Measurements from ENCODE around the gene PDZD4.

PDZD4 gene

GRCh38 chrX:153871451-153871850 is 41.1 kb upstream of the PDZD4 start:
- peak in 1 of 2 experiments; percentile 8 for DNase-seq (ENCODE audit: low spot score in 2 of 2)
- Histone ChIP-seq H3K4me3 (no peak overlapping the region), H3K4me1 (no peaks in the 10 kb centered on the region), H3K36me3 (replicated peaks) (no peaks in the 10 kb centered on the region), H3K27me3 (ENCODE audit: low read depth) (no peaks in the 10 kb centered on the region), H3K9me3 (no peaks in the 10 kb centered on the region)
- in situ Hi-C loops (cut with MboI; ENCODE audit: low sequenced_read_pairs) = no loop called here

- Histone ChIP-seq H3K27me3 (ENCODE audit: low read depth) (no peaks in the 10 kb centered on the region), H3K4me1 (no peaks in the 10 kb centered on the region), H3K4me3 (no peak overlapping the region), H3K9me3 (no peaks in the 10 kb centered on the region), H3K36me3 (replicated peaks) (no peaks in the 10 kb centered on the region)
- DNase-seq (ENCODE audit: low spot score in 2 of 2) = peak in 1 of 2 experiments; percentile 9
- in situ Hi-C loops (cut with MboI; ENCODE audit: low sequenced_read_pairs) = no loop called here
These were observed 40.5 kb upstream of the PDZD4 start for GRCh38 chrX:153870791-153871360.

GRCh38 chrX:153870288-153870690 is 39.9 kb upstream of the PDZD4 start:
- no peaks in the 10 kb centered on the region for H3K36me3 ChIP-seq (replicated peaks)
- no peaks in the 10 kb centered on the region for H3K4me1 ChIP-seq
- no peaks in the 10 kb centered on the region for H3K9me3 ChIP-seq
- in situ Hi-C loops (cut with MboI; ENCODE audit: low sequenced_read_pairs) = no loop called here
- no peak for DNase-seq (ENCODE audit: low spot score in 2 of 2)
- no peaks in the 10 kb centered on the region for H3K27me3 ChIP-seq (ENCODE audit: low read depth)
- no peak overlapping the region for H3K4me3 ChIP-seq

GRCh38 chrX:153869473-153870287 is 39.3 kb upstream of the PDZD4 start:
- no peak overlapping the region for H3K4me3 ChIP-seq
- no peak for DNase-seq (ENCODE audit: low spot score in 2 of 2)
- no peaks in the 10 kb centered on the region for H3K4me1 ChIP-seq
- H3K9me3 ChIP-seq = no peaks in the 10 kb centered on the region
- H3K27me3 ChIP-seq (ENCODE audit: low read depth) = no peaks in the 10 kb centered on the region
- H3K36me3 ChIP-seq (replicated peaks) = no peaks in the 10 kb centered on the region
- in situ Hi-C loops (cut with MboI; ENCODE audit: low sequenced_read_pairs) = no loop called here

- no peak overlapping the region for H3K4me3 ChIP-seq
- H3K9me3 ChIP-seq = no peaks in the 10 kb centered on the region
- H3K4me1 ChIP-seq = no peaks in the 10 kb centered on the region
- no peaks in the 10 kb centered on the region for H3K27me3 ChIP-seq (ENCODE audit: low read depth)
- in situ Hi-C loops (cut with MboI; ENCODE audit: low sequenced_read_pairs) = no loop called here
- no peaks in the 10 kb centered on the region for H3K36me3 ChIP-seq (replicated peaks)
- DNase-seq (ENCODE audit: low spot score in 2 of 2) = no peak
These were observed 38.5 kb upstream of the PDZD4 start for GRCh38 chrX:153868576-153869472.

- DNase-seq (ENCODE audit: low spot score in 2 of 2) = peak in 1 of 2 experiments; percentile 4
- Histone ChIP-seq H3K9me3 (no peaks in the 10 kb centered on the region), H3K27me3 (ENCODE audit: low read depth) (no peaks in the 10 kb centered on the region), H3K4me1 (no peaks in the 10 kb centered on the region), H3K4me3 (no peak overlapping the region), H3K36me3 (replicated peaks) (no peaks in the 10 kb centered on the region)
- in situ Hi-C loops (cut with MboI; ENCODE audit: low sequenced_read_pairs) = no loop called here
These were observed 37.3 kb upstream of the PDZD4 start for GRCh38 chrX:153867671-153868070.

- peak in 1 of 2 experiments; percentile 4 for DNase-seq (ENCODE audit: low spot score in 2 of 2)
- Histone ChIP-seq H3K9me3 (no peaks in the 10 kb centered on the region), H3K27me3 (ENCODE audit: low read depth) (no peaks in the 10 kb centered on the region), H3K4me3 (no peak overlapping the region), H3K36me3 (replicated peaks) (no peaks in the 10 kb centered on the region), H3K4me1 (no peaks in the 10 kb centered on the region)
- in situ Hi-C loops (cut with MboI; ENCODE audit: low sequenced_read_pairs) = no loop called here
These were observed 36.8 kb upstream of the PDZD4 start for GRCh38 chrX:153867139-153867538.

- H3K4me3 ChIP-seq = no peak overlapping the region
- H3K4me1 ChIP-seq = no peaks in the 10 kb centered on the region
- peak in 1 of 2 experiments; percentile 5 for DNase-seq (ENCODE audit: low spot score in 2 of 2)
- in situ Hi-C loops (cut with MboI; ENCODE audit: low sequenced_read_pairs) = no loop called here
- no peaks in the 10 kb centered on the region for H3K9me3 ChIP-seq
- H3K36me3 ChIP-seq (replicated peaks) = no peaks in the 10 kb centered on the region
- no peaks in the 10 kb centered on the region for H3K27me3 ChIP-seq (ENCODE audit: low read depth)
These were observed 36.1 kb upstream of the PDZD4 start for GRCh38 chrX:153866302-153867019.

- Histone ChIP-seq H3K4me1 (no peaks in the 10 kb centered on the region), H3K4me3 (no peak overlapping the region), H3K36me3 (replicated peaks) (no peaks in the 10 kb centered on the region), H3K27me3 (ENCODE audit: low read depth) (0 out of 2 replicates have a peak, but pooled peaks cover 4% of the 10 kb centered on the region), H3K9me3 (no peaks in the 10 kb centered on the region)
- DNase-seq (ENCODE audit: low spot score in 2 of 2) = no peak
- in situ Hi-C loops (cut with MboI; ENCODE audit: low sequenced_read_pairs) = no loop called here
These were observed 35.3 kb upstream of the PDZD4 start for GRCh38 chrX:153865685-153866084.

- Histone ChIP-seq H3K4me3 (no peak overlapping the region), H3K4me1 (no peaks in the 10 kb centered on the region), H3K27me3 (ENCODE audit: low read depth) (0 out of 2 replicates have a peak, but pooled peaks cover 4% of the 10 kb centered on the region), H3K36me3 (replicated peaks) (no peaks in the 10 kb centered on the region), H3K9me3 (no peaks in the 10 kb centered on the region)
- peak in 1 of 2 experiments; percentile 6 for DNase-seq (ENCODE audit: low spot score in 2 of 2)
- in situ Hi-C loops (cut with MboI; ENCODE audit: low sequenced_read_pairs) = no loop called here
These were observed 34.9 kb upstream of the PDZD4 start for GRCh38 chrX:153865321-153865580.

GRCh38 chrX:153864561-153865320 is 34.4 kb upstream of the PDZD4 start:
- Histone ChIP-seq H3K27me3 (ENCODE audit: low read depth) (0 out of 2 replicates have a peak, but pooled peaks cover 9% of the 10 kb centered on the region), H3K36me3 (replicated peaks) (no peaks in the 10 kb centered on the region)
- in situ Hi-C loops (cut with MboI; ENCODE audit: low sequenced_read_pairs) = no loop called here

GRCh38 chrX:153864101-153864500 is 33.8 kb upstream of the PDZD4 start:
- no peaks in the 10 kb centered on the region for H3K4me1 ChIP-seq
- no peaks in the 10 kb centered on the region for H3K36me3 ChIP-seq (replicated peaks)
- no peaks in the 10 kb centered on the region for H3K9me3 ChIP-seq
- in situ Hi-C loops (cut with MboI; ENCODE audit: low sequenced_read_pairs) = no loop called here
- no peak for DNase-seq (ENCODE audit: low spot score in 2 of 2)
- 0 out of 2 replicates have a peak, but pooled peaks cover 9% of the 10 kb centered on the region for H3K27me3 ChIP-seq (ENCODE audit: low read depth)
- H3K4me3 ChIP-seq = no peak overlapping the region

More at GRCh38 chrX:153864561-153865320, 34.4 kb upstream of the PDZD4 start:
- peak in 1 of 2 experiments; percentile 6 for DNase-seq (ENCODE audit: low spot score in 2 of 2)
- no peak overlapping the region for H3K4me3 ChIP-seq
- no peaks in the 10 kb centered on the region for H3K4me1 ChIP-seq
- H3K9me3 ChIP-seq = no peaks in the 10 kb centered on the region
